MM.1S (cell line): ENCODE results near the gene PTTG1IP2.

Source experiments
- EZH2 ChIP-seq: fragments of 300-600 bp; sonication (generic); optimal IDR thresholded peaks from 2 replicates; pipeline ENCODE3; 2017; ENCODE audit warnings: low read depth, mild to moderate bottlenecking, antibody characterized with exemption, low read length, mixed read lengths
- TF ChIP-seq, protein P1 (sequence below): fragments of 300-600 bp; sonication (generic); IDR thresholded peaks from 2 replicates; pipeline ENCODE4 v1.5.1; 2016; ENCODE audit warnings: antibody characterized with exemption, low read length, mixed read lengths

- TF ChIP-seq, protein P1, sequence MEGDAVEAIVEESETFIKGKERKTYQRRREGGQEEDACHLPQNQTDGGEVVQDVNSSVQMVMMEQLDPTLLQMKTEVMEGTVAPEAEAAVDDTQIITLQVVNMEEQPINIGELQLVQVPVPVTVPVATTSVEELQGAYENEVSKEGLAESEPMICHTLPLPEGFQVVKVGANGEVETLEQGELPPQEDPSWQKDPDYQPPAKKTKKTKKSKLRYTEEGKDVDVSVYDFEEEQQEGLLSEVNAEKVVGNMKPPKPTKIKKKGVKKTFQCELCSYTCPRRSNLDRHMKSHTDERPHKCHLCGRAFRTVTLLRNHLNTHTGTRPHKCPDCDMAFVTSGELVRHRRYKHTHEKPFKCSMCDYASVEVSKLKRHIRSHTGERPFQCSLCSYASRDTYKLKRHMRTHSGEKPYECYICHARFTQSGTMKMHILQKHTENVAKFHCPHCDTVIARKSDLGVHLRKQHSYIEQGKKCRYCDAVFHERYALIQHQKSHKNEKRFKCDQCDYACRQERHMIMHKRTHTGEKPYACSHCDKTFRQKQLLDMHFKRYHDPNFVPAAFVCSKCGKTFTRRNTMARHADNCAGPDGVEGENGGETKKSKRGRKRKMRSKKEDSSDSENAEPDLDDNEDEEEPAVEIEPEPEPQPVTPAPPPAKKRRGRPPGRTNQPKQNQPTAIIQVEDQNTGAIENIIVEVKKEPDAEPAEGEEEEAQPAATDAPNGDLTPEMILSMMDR: no peak
- TF ChIP-seq EZH2: no peak
Observed at GRCh38 chr7:90495241-90495640, 25.8 kb downstream of the PTTG1IP2 start.
